WI38 (cell line): ENCODE measurements around the gene PCDH15.
"Not testable (repeated sequence)": the region's sequence is repeated elsewhere in the genome, so short reads cannot be mapped to it uniquely, and the experiment has no call there.

Experiments used
- H3K4me3 ChIP-seq: 2 replicates; pipeline ENCODE4 v1.5.1; 2011; ENCODE audit warnings: low read depth, mild to moderate bottlenecking, control low read depth, low read length
- CTCF ChIP-seq: IDR thresholded peaks from 2 replicates; pipeline ENCODE4 v1.5.1; 2012; ENCODE audit warnings: low read depth, mild to moderate bottlenecking, control low read depth, low read length

The PCDH15 gene

GRCh38 chr10:54444170-54444569 is 356.9 kb downstream of the PCDH15 start:
- TF ChIP-seq CTCF, result no peak
- no peak overlapping the region for H3K4me3 ChIP-seq

GRCh38 chr10:54441275-54441674 is 359.8 kb downstream of the PCDH15 start:
- no peak for TF ChIP-seq CTCF
- H3K4me3 ChIP-seq, result no peak overlapping the region

- no peak for TF ChIP-seq CTCF
- H3K4me3 ChIP-seq, result no peak overlapping the region
Measured at GRCh38 chr10:54434782-54435181, 366.2 kb downstream of the PCDH15 start.

- H3K4me3 ChIP-seq, result no peak overlapping the region
- no peak for TF ChIP-seq CTCF
Measured at GRCh38 chr10:54415483-54415882, 385.5 kb downstream of the PCDH15 start.

- no peak overlapping the region for H3K4me3 ChIP-seq
- TF ChIP-seq CTCF, result no peak
Measured at GRCh38 chr10:54402576-54402975, 398.5 kb downstream of the PCDH15 start.

GRCh38 chr10:54396031-54396430 is 405.0 kb downstream of the PCDH15 start:
- TF ChIP-seq CTCF, result no peak
- no peak overlapping the region for H3K4me3 ChIP-seq

- not testable (repeated sequence) for H3K4me3 ChIP-seq
Measured at GRCh38 chr10:54394598-54394997, 406.4 kb downstream of the PCDH15 start.

- no peak for TF ChIP-seq CTCF
- no peak overlapping the region for H3K4me3 ChIP-seq
Measured at GRCh38 chr10:54372179-54372578, 428.9 kb downstream of the PCDH15 start.
